Activated naive CD8-positive, alpha-beta T cell treated with anti-CD3 and anti-CD28 coated beads, Interleukin-2, amount 50 U/mL, for 16 hours (primary cell): ENCODE data around the gene SIPA1L2.
"Not testable (repeated sequence)": the region's sequence is repeated elsewhere in the genome, so short reads cannot be mapped to it uniquely, and the experiment has no call there.

Source experiments
- DNase-seq: peaks from one replicate; pipeline ENCODE4 v3.0.0-alpha.2; 2020; ENCODE audit warnings: low read depth, low spot score

Gene SIPA1L2

GRCh38 chr1:232614811-232615210 is 15.1 kb downstream of the SIPA1L2 start:
- no peak for DNase-seq

- no peak for DNase-seq
These were observed 16.1 kb downstream of the SIPA1L2 start for GRCh38 chr1:232613752-232614381.

- DNase-seq: not testable (repeated sequence)
These were observed 17.1 kb downstream of the SIPA1L2 start for GRCh38 chr1:232612836-232613235.

- no peak for DNase-seq
These were observed 18.1 kb downstream of the SIPA1L2 start for GRCh38 chr1:232611834-232612233.

- DNase-seq: not testable (repeated sequence)
These were observed 18.8 kb downstream of the SIPA1L2 start for GRCh38 chr1:232610902-232611745.

- no peak for DNase-seq
These were observed 19.6 kb downstream of the SIPA1L2 start for GRCh38 chr1:232610192-232610901.

- no peak for DNase-seq
These were observed 21.5 kb downstream of the SIPA1L2 start for GRCh38 chr1:232608427-232608826.

GRCh38 chr1:232602622-232603021 is 27.3 kb downstream of the SIPA1L2 start:
- DNase-seq: no peak

GRCh38 chr1:232600424-232601258 is 29.3 kb downstream of the SIPA1L2 start:
- DNase-seq: no peak

- DNase-seq: no peak
These were observed 30.5 kb downstream of the SIPA1L2 start for GRCh38 chr1:232599178-232600041.

- DNase-seq: no peak
These were observed 31.1 kb downstream of the SIPA1L2 start for GRCh38 chr1:232598837-232599177.

- no peak for DNase-seq
These were observed 31.8 kb downstream of the SIPA1L2 start for GRCh38 chr1:232598133-232598532.

- no peak for DNase-seq
These were observed 32.2 kb downstream of the SIPA1L2 start for GRCh38 chr1:232597721-232598120.

- no peak for DNase-seq
These were observed 33.1 kb downstream of the SIPA1L2 start for GRCh38 chr1:232596666-232597303.

GRCh38 chr1:232594768-232595698 is 34.9 kb downstream of the SIPA1L2 start:
- DNase-seq: no peak

- DNase-seq: no peak
These were observed 36.0 kb downstream of the SIPA1L2 start for GRCh38 chr1:232593717-232594502.

GRCh38 chr1:232591344-232591743 is 38.6 kb downstream of the SIPA1L2 start:
- DNase-seq: no peak

- DNase-seq: no peak
These were observed 39.2 kb downstream of the SIPA1L2 start for GRCh38 chr1:232590744-232591082.
